Liver (tissue), 9 donors: Measurements from ENCODE around the gene FEV. TPM values are rescaled to one million over a fixed set of nuclear protein-coding genes. Genes with fewer than 3 reads are reported as not detected.

Source experiments
- DNase-seq: peaks from one replicate; pipeline ENCODE4 v3.0.0-alpha.2; 2017; ENCODE audit warnings: low spot score
- H3K27ac ChIP-seq, 2 donors: one replicate each; pipeline ENCODE4 v1.7.0; 2013; ENCODE audit warnings: inconsistent platforms in 2 of 2, low read length in 2 of 2, control low read depth in 1 of 2, low read depth in 1 of 2, mild to moderate bottlenecking in 1 of 2
- H3K27me3 ChIP-seq, 4 donors: one replicate each; pipeline versions ENCODE4 v1.6.1 to v1.7.0; 2013; ENCODE audit warnings: low read length in 3 of 4, inconsistent platforms in 1 of 4, mild to moderate bottlenecking in 1 of 4, moderate library complexity in 1 of 4; ENCODE audit not compliant: control insufficient read depth in 4 of 4, insufficient read depth in 4 of 4
- H3K36me3 ChIP-seq, 4 donors: one replicate each; pipeline versions ENCODE4 v1.6.1 to v1.7.0; 2013; ENCODE audit warnings: low read length in 3 of 4, mild to moderate bottlenecking in 3 of 4, low read depth in 1 of 4, moderate library complexity in 1 of 4; ENCODE audit not compliant: control insufficient read depth in 4 of 4, insufficient read depth in 3 of 4
- H3K4me1 ChIP-seq, 4 donors: one replicate each; pipeline versions ENCODE4 v1.6.1 to v1.7.0; 2013; ENCODE audit warnings: low read length in 3 of 4, mild to moderate bottlenecking in 3 of 4, moderate library complexity in 1 of 4; ENCODE audit not compliant: control insufficient read depth in 4 of 4, insufficient read depth in 4 of 4
- H3K4me3 ChIP-seq, 3 donors: one replicate each; pipeline versions ENCODE4 v1.6.1 to v1.7.0; 2013; ENCODE audit warnings: low read length in 3 of 3, control low read depth in 1 of 3, low read depth in 1 of 3, mild to moderate bottlenecking in 1 of 3
- H3K9ac ChIP-seq, 2 donors: one replicate each; pipeline ENCODE4 v1.7.0; 2013; ENCODE audit warnings: low read length in 2 of 2, mild to moderate bottlenecking in 2 of 2, moderate library complexity in 2 of 2, control low read depth in 1 of 2, low read depth in 1 of 2
- H3K9me3 ChIP-seq, 4 donors: one replicate each; pipeline versions ENCODE4 v1.6.1 to v1.7.0; 2013; ENCODE audit warnings: low read length in 3 of 4; ENCODE audit not compliant: control insufficient read depth in 4 of 4
- EGR1 ChIP-seq, 2 donors: IDR thresholded peaks; 2 replicates each; pipeline ENCODE4 v1.6.1; 2016 to 2018; ENCODE audit warnings: antibody characterized with exemption in 2 of 2, low read depth in 2 of 2
- FOXA1 ChIP-seq: IDR thresholded peaks from 2 replicates; pipeline ENCODE4 v1.6.1; 2016; ENCODE audit warnings: antibody characterized with exemption
- FOXA2 ChIP-seq: IDR thresholded peaks from 2 replicates; pipeline ENCODE4 v1.6.1; 2016; ENCODE audit warnings: antibody characterized with exemption
- GABPA ChIP-seq, 2 donors: IDR thresholded peaks in 1 of 2; conservative IDR thresholded peaks in 1 of 2; 2 replicates each; pipeline ENCODE4 v1.6.1; 2016; ENCODE audit warnings: antibody characterized with exemption in 2 of 2, mild to moderate bottlenecking in 1 of 2, moderate library complexity in 1 of 2
- HNF4A ChIP-seq, 2 donors: conservative IDR thresholded peaks; 2 replicates each; pipeline ENCODE4 v1.6.1; 2016; ENCODE audit warnings: antibody characterized with exemption in 2 of 2, mild to moderate bottlenecking in 2 of 2
- HNF4G ChIP-seq: IDR thresholded peaks from 2 replicates; pipeline ENCODE4 v1.6.1; 2016; ENCODE audit warnings: antibody characterized with exemption
- NR2F2 ChIP-seq: IDR thresholded peaks from 2 replicates; pipeline ENCODE4 v1.6.1; 2016; ENCODE audit warnings: antibody characterized with exemption
- RAD21 ChIP-seq, 2 donors: IDR thresholded peaks; 2 replicates each; pipeline ENCODE4 v1.6.1; 2016; ENCODE audit warnings: antibody characterized with exemption in 2 of 2, mild to moderate bottlenecking in 2 of 2
- REST ChIP-seq: IDR thresholded peaks from 2 replicates; pipeline ENCODE4 v1.6.1; 2016; ENCODE audit warnings: antibody characterized with exemption, mild to moderate bottlenecking
- RXRA ChIP-seq, 2 donors: IDR thresholded peaks; 2 replicates each; pipeline ENCODE4 v1.6.1; 2017 to 2018; ENCODE audit warnings: antibody characterized with exemption in 2 of 2, mild to moderate bottlenecking in 1 of 2
- SP1 ChIP-seq: IDR thresholded peaks from 2 replicates; pipeline ENCODE4 v1.6.1; 2018; ENCODE audit warnings: antibody characterized with exemption, mild to moderate bottlenecking
- TAF1 ChIP-seq: conservative IDR thresholded peaks from 2 replicates; pipeline ENCODE4 v1.6.1; 2016; ENCODE audit warnings: antibody characterized with exemption, mild to moderate bottlenecking
- YY1 ChIP-seq: IDR thresholded peaks from 2 replicates; pipeline ENCODE4 v1.6.1; 2016; ENCODE audit warnings: antibody characterized with exemption, mild to moderate bottlenecking
- ZBTB33 ChIP-seq: IDR thresholded peaks from 2 replicates; pipeline ENCODE4 v1.6.1; 2016; ENCODE audit warnings: antibody characterized with exemption
- WGBS: extraction: QIAGEN DNeasy Blood & Tissue Kit; methylation state at CpG from one replicate; pipeline ENCODE4 v1.1.7; 2013; 5-methylcytosine and 5-hydroxymethylcytosine counted together
- polyA plus RNA-seq, 2 donors: library from polyadenylated mRNA; stranded (reverse) in 1 of 2; unstranded in 1 of 2; fragments of 200-250 nt in 1 of 2; fragments of >200 nt in 1 of 2; fragmentation: Nextera tagmentation in 1 of 2; extraction: Ambion mirVana in 1 of 2; gene quantifications; one replicate each; pipeline versions ENCODE4 v1.2.1 to v1.2.3, GENCODE V29; 2013 to 2015
- total RNA-seq, 2 donors: library from RNA; depleted of rRNA; stranded (reverse); fragments of >200 nt; gene quantifications; one replicate each; pipeline ENCODE4 v1.2.3, GENCODE V29; 2014
- TF ChIP-seq, protein P1 (sequence below): fragments of 150-350 bp; IDR thresholded peaks from 2 replicates; pipeline ENCODE4 v1.5.1; 2017; ENCODE audit warnings: improper control_type of control experiment, low read depth, low read length; ENCODE audit not compliant: missing input control
- TF ChIP-seq, protein P2 (sequence below): IDR thresholded peaks from 2 replicates; pipeline ENCODE4 v1.6.1; 2016; ENCODE audit warnings: antibody characterized with exemption
- TF ChIP-seq, protein P3 (sequence below): IDR thresholded peaks from 2 replicates; pipeline ENCODE4 v1.6.1; 2016; ENCODE audit warnings: antibody characterized with exemption
- donor health status: healthy.
- donor health status: healthy.
- donor health status: healthy.
- donor health status: healthy.
- donor health status: healthy.

FEV gene
- total and polyA plus RNA-seq, 4 donors = not detected

GRCh38 chr2:218988164-218988563 lies 3.2 kb upstream of the FEV start:
- Histone ChIP-seq H3K4me1 (peaks cover 4 to 12% (median 6%) of the 10 kb centered on the region in 4 donors), H3K36me3 (no peaks in the 10 kb centered on the region), H3K9ac (no peak overlapping the region), H3K4me3 (no peak overlapping the region), H3K9me3 (no peaks in the 10 kb centered on the region), H3K27me3 (peaks cover 9 to 26% (median 19%) of the 10 kb centered on the region in 4 donors), H3K27ac (no peak overlapping the region)
- WGBS = 52% methylated on average over 3 of the region's 3 CpGs
- DNase-seq = no peak
- TF ChIP-seq, protein P1, sequence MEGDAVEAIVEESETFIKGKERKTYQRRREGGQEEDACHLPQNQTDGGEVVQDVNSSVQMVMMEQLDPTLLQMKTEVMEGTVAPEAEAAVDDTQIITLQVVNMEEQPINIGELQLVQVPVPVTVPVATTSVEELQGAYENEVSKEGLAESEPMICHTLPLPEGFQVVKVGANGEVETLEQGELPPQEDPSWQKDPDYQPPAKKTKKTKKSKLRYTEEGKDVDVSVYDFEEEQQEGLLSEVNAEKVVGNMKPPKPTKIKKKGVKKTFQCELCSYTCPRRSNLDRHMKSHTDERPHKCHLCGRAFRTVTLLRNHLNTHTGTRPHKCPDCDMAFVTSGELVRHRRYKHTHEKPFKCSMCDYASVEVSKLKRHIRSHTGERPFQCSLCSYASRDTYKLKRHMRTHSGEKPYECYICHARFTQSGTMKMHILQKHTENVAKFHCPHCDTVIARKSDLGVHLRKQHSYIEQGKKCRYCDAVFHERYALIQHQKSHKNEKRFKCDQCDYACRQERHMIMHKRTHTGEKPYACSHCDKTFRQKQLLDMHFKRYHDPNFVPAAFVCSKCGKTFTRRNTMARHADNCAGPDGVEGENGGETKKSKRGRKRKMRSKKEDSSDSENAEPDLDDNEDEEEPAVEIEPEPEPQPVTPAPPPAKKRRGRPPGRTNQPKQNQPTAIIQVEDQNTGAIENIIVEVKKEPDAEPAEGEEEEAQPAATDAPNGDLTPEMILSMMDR = no peak
- TF ChIP-seq TAF1 (no peak), RAD21 (IDR thresholded peaks at IDR 0.05) (no peak), FOXA1 (no peak), SP1 (no peak), HNF4A (conservative IDR thresholded peaks at IDR 0.05) (no peak), HNF4G (no peak), YY1 (no peak), EGR1 (IDR thresholded peaks at IDR 0.05; ENCODE audit: low read depth in 2 of 2) (no peak), REST (no peak), NR2F2 (no peak), FOXA2 (no peak), RXRA (IDR thresholded peaks at IDR 0.05) (no peak), GABPA (IDR thresholded peaks at IDR 0.05 in 1 of 2, conservative IDR thresholded peaks at IDR 0.05 in 1 of 2) (no peak), ZBTB33 (no peak)
- TF ChIP-seq, protein P2, sequence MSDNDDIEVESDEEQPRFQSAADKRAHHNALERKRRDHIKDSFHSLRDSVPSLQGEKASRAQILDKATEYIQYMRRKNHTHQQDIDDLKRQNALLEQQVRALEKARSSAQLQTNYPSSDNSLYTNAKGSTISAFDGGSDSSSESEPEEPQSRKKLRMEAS = no peak
- TF ChIP-seq, protein P3, sequence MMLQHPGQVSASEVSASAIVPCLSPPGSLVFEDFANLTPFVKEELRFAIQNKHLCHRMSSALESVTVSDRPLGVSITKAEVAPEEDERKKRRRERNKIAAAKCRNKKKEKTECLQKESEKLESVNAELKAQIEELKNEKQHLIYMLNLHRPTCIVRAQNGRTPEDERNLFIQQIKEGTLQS = no peak
